Kidney (tissue), 14 donors: Measurements from ENCODE around the gene HTT. TPM values are rescaled to one million over a fixed set of nuclear protein-coding genes. Genes with fewer than 3 reads are reported as not detected.

Experiments
- DNase-seq, 5 donors: peaks; one replicate each; pipeline ENCODE4 v3.0.0-alpha.2; 2013 to 2020
- FAIRE-seq: peaks from 2 replicates; lab custom pipeline; 2012; peaks lifted over from hg19 to GRCh38; lab: Jason Lieb, UNC
- H3K27ac ChIP-seq, 2 donors: one replicate each; pipeline ENCODE4 v1.7.0; 2013; ENCODE audit warnings: low read depth in 2 of 2, low read length in 2 of 2, inconsistent platforms in 1 of 2
- H3K27me3 ChIP-seq: one replicate; pipeline ENCODE4 v1.7.1; 2013; ENCODE audit warnings: low read length, inconsistent platforms; ENCODE audit not compliant: control insufficient read depth, insufficient read depth
- H3K36me3 ChIP-seq, 3 donors: one replicate each; pipeline versions ENCODE4 v1.7.0 to v1.7.1; 2013; ENCODE audit warnings: low read length in 3 of 3, control low read depth in 1 of 3, inconsistent platforms in 1 of 3; ENCODE audit not compliant: insufficient read depth in 3 of 3, control insufficient read depth in 2 of 3
- H3K4me1 ChIP-seq, 3 donors: one replicate each; pipeline versions ENCODE4 v1.7.0 to v1.7.1; 2013; ENCODE audit warnings: low read length in 3 of 3, inconsistent platforms in 1 of 3, low read depth in 1 of 3; ENCODE audit not compliant: control insufficient read depth in 2 of 3, insufficient read depth in 2 of 3
- H3K4me3 ChIP-seq, 3 donors: one replicate each; pipeline versions ENCODE4 v1.7.0 to v1.8.1; 2013; ENCODE audit warnings: low read length in 3 of 3, control low read depth in 1 of 3, inconsistent platforms in 1 of 3
- H3K9ac ChIP-seq, 3 donors: one replicate each; pipeline versions ENCODE4 v1.7.0 to v1.7.1; 2013; ENCODE audit warnings: low read length in 3 of 3, control low read depth in 1 of 3, inconsistent platforms in 1 of 3
- H3K9me3 ChIP-seq, 3 donors: one replicate each; pipeline versions ENCODE4 v1.7.0 to v1.7.1; 2013; ENCODE audit warnings: low read length in 3 of 3, control low read depth in 1 of 3, inconsistent platforms in 1 of 3; ENCODE audit not compliant: control insufficient read depth in 2 of 3, insufficient read depth in 1 of 3
- intact Hi-C: fragments of 100-400 bp; cut with DNase I; formaldehyde crosslinking; loops from one replicate; pipeline ENCODE4 v1.11.1; 2022
- polyA plus RNA-seq: library from polyadenylated mRNA; stranded (reverse); fragments of 350-450 nt; fragmentation: Illumina TruSeq; extraction: RNeasy Lipid Tissue Mini Kit (QIAGEN cat#74804); gene quantifications from one replicate; pipeline ENCODE4 v1.2.3, GENCODE V29; 2014; ENCODE audit warnings: low read depth, low replicate concordance; ENCODE audit not compliant: insufficient read depth
- total RNA-seq: library from RNA; stranded (reverse); fragmentation: NEBNext Ultra II Directional; extraction: Animal tissue kit (Norgen Biotek cat#: 25700); gene quantifications from one replicate; pipeline ENCODE4 v1.2.1, GENCODE V29; 2021
- TF ChIP-seq, protein P1 (sequence below): IDR thresholded peaks from 3 replicates; pipeline ENCODE4 v1.5.1; 2012; ENCODE audit warnings: mild to moderate bottlenecking, moderate library complexity, borderline replicate concordance; ENCODE audit not compliant: insufficient read depth; ENCODE audit errors: extremely low read depth
- donor health status: control.
- donor health status: control.
- donor health status: control.
- donor health status: control.
- donor health status: control.
- donor health status: DM: yes; HTN: yes; CAD: no.
- donor health status: Normal renal cell carcinoma (clear cell type).

The HTT gene
- total and polyA plus RNA-seq, 2 donors from 2014 or later, result 7.2 to 64.0 TPM

DNA sequence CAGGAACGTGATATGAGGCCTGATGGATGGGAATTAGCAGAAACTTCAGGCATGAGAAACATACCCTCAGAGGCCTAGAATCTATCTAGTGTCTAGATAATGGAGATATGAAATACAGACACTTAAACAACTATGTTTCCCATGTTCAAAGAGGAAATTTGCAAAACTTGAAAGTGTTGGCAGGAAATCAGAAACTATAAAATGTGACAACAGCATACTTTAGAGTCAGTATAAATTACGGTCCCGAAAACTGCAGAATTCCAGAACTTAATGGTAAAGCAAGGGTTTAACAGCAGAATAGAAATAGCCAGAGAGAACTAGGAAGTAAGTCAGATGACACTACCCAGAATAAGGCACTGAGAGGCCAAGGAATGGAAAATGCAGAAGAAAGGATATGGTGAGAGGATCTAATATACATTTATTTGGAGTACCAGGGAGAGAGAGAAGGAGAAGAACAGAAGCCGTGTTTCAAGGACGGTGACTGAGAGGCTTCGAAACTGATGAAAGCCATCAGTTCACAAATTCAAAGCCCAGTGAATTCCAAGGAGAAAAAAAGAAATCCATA lies 7.6 kb upstream of the HTT start:
- DNase-seq, result peak in 2 of 5 donors; percentile 46 to 68
- H3K36me3 ChIP-seq, result no peaks in the 10 kb centered on the region
- no peaks in the 10 kb centered on the region for H3K4me1 ChIP-seq
- no peak for FAIRE-seq
- no peaks in the 10 kb centered on the region for H3K9me3 ChIP-seq
- H3K27me3 ChIP-seq, result no peaks in the 10 kb centered on the region
- intact Hi-C loops, result no loop called here
- no peak overlapping the region for H3K27ac ChIP-seq
- H3K4me3 ChIP-seq, result no peak overlapping the region
- TF ChIP-seq, protein P1, sequence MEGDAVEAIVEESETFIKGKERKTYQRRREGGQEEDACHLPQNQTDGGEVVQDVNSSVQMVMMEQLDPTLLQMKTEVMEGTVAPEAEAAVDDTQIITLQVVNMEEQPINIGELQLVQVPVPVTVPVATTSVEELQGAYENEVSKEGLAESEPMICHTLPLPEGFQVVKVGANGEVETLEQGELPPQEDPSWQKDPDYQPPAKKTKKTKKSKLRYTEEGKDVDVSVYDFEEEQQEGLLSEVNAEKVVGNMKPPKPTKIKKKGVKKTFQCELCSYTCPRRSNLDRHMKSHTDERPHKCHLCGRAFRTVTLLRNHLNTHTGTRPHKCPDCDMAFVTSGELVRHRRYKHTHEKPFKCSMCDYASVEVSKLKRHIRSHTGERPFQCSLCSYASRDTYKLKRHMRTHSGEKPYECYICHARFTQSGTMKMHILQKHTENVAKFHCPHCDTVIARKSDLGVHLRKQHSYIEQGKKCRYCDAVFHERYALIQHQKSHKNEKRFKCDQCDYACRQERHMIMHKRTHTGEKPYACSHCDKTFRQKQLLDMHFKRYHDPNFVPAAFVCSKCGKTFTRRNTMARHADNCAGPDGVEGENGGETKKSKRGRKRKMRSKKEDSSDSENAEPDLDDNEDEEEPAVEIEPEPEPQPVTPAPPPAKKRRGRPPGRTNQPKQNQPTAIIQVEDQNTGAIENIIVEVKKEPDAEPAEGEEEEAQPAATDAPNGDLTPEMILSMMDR, result no peak
- H3K9ac ChIP-seq, result no peak overlapping the region

DNA sequence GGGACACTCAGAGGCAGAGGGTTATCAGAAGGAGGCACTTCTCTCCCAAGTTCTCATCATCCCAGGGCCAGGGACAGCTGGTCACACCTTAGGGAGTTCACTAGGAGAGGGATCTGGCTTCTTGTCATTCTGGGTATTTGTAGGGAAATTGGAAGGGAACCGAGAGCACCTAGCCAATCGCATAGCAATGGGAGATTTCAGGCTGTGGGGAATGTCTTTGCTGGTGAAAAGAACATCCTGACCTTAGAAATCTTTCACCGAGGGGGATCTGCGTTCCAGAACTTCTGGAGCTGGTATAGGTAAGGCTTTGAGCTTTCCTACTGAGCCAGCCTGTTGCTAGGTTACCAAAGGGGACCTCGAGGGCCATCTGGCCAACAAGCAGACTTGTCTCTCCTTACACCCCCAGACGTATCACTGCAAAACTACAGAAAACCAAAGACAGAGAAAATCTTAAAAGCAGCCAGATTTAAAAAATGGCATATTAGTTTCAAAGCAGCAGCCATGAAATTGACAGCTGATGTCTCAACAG lies 6.9 kb upstream of the HTT start:
- TF ChIP-seq, protein P1, result no peak
- no peak for FAIRE-seq
- Histone ChIP-seq H3K4me3 (no peak overlapping the region), H3K27ac (no peak overlapping the region), H3K27me3 (no peaks in the 10 kb centered on the region), H3K9ac (no peak overlapping the region), H3K4me1 (no peaks in the 10 kb centered on the region), H3K36me3 (no peaks in the 10 kb centered on the region), H3K9me3 (no peaks in the 10 kb centered on the region)
- intact Hi-C loops, result no loop called here
- DNase-seq, result no peak

DNA sequence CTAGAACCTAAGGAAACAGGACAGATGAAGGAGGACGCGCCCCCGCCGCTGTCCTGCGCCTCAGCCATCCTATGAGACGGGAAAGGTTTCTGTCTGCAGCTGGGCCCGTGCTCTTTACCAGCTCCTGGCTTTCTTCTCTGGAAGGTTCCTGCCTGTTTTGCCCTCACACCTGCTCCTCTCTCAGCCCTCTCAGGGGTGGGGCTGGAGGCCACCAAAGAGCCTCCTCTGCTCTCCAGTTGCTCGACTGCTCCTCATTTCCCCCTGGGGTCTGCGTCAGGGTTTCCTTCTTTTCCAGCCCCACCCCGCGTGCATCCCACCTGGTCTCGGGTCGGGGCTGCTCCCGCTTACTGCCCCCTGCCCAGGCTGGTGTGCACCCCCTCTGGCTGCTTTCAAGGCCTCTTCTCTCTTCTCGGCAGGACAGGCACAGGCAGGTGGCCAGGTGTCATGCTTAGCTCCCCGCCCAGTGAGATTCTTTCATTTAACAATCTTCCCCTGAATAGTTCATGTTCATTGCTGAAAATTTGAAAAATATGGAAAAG lies 4.8 kb upstream of the HTT start:
- Histone ChIP-seq H3K27me3 (no peaks in the 10 kb centered on the region), H3K9me3 (no peaks in the 10 kb centered on the region), H3K36me3 (no peaks in the 10 kb centered on the region), H3K4me3 (no peak overlapping the region), H3K27ac (no peak overlapping the region), H3K4me1 (peaks cover 0 to 4% (median 0%) of the 10 kb centered on the region in 3 donors), H3K9ac (no peak overlapping the region)
- no peak for FAIRE-seq
- no peak for DNase-seq
- TF ChIP-seq, protein P1, result no peak
- intact Hi-C loops, result no loop called here
